ENCODE data around the gene HTRA1.

The HTRA1 gene

DNA sequence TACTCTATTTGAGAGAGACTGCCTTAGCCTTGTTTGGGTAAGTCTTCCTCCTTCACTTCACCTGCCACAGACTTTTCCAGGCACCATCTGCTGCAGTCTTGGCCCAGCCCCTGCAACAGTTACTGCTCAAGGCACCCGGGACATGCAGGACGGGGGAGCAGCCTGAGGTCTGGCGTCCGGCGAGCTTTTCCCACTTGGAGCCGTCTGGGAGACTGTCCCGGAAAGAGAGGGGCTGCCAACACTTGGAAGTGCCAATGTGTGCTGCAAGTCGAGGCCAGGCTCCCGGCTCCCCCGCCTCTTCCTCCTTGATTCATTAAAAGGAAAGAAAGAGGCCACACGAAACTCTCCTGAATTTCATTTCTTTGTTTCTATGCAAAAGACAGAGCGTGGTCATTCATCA, 13.7 kb downstream of the HTRA1 start:
- no peak for DNase-seq

DNA sequence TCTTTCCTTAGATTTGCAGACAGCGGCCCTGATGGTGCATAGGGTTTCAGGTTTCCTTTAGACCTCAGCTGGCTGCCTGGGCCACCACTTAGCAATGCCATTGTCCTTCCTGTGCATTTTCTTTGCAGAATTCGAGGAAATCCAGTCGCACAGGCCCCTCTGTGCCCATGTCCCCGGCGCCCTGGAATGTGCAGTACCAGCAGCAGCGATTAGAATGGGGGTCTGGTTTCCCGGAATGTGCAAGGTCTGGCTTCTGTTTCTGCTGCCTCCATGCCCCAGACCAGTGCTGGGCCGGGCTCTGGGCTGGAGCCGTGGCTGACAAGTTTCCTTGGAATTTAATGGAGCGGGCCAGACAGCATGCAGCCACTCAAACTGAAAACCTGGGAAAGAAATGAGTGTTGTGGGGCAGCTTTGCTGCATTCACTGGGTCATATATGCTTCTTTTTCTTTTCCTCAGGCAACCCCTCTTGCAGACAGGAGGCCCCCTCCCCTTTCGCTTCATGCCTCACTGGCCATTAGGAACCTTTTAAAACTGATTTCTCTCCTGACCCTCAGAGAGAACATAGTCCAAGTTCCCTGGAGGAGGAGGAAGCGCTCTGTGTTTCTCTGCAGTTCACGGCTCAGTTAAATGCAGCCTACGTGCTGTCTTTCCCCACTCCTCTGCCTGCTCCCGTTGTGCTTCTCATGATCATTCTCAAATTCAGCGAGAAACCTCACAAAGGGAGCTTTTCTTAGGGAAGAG, 14.4 kb downstream of the HTRA1 start:
- DNase-seq: no peak

GRCh38 chr10:122476333-122476695, 15.0 kb downstream of the HTRA1 start:
- DNase-seq: no peak

- DNase-seq: no peak
Measured at GRCh38 chr10:122477436-122477835, 16.1 kb downstream of the HTRA1 start.

- no peak for DNase-seq
Measured at GRCh38 chr10:122478971-122479370, 17.6 kb downstream of the HTRA1 start.

- no peak for DNase-seq
Measured at GRCh38 chr10:122480146-122480833, 18.9 kb downstream of the HTRA1 start.

DNA sequence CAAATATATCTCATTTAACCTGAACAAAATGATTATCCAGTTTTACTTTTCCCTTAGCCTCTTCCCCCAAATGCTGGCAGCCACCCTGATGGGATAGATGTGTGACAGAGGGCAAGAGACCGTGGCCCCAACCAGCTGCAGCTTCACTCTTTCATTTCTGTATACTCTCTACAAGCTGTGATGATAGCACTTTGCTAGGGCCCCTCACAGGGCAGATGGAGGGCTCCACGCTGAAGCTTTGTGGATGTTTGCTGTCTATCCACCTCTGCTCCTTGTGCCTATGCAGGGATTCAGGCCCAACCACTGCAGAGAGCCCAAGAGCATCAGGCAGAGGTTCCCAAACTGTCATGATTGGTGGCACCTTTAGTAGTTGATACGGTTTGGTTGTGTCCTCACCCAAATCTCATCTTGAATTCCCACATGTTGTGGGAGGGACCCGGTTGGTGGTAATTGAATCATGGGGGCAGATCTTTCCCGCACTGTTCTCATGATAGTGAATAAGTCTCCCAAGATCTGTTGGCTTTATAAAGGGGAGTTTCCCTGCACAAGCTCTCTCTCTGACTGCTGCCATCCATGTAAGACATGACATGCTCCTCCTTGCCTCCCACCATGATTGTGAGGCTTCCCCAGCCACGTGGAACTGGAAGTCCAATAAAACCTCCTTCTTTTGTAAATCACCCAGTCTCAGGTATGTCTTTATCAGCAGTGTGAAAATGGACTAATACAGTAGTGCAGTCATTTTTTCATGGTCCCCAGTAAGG, 20.1 kb downstream of the HTRA1 start:
- no peak for DNase-seq

DNA sequence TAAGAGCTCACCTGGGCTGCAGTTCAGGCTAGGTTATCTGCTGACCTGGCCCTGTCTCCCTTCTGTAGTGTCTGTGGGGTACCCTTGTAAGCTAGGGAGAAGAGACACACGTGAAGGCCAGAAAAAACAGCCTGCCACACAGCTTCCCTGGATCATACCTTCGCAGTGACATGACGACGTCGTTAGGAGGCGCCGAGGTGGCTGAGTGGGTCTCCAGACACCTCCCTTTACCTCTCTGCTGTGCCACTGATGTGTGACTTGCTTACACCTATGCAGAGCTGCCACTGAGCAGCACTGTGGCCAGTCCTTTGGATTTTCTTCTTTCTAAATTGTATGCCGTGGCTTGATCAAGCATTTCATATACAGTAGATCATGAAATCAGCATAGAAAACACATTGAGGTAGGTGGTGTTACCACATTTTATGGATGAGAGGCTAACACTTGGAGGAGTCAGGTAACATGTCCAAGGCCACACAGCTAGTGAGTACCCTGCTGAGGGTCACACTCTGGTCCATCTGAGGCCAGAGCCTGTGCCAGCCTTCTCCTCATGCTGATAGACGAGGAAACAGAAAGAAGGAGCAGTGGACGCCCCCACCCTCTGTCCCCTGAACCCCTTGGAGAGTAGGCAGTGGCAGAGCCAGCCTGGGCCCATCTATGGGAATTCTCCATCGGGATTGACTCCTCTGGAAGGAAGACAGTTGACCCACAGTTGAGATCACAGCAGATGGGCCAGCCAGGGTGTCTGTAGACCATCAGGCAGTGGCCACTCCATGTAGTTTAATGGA, 23.1 kb downstream of the HTRA1 start:
- no peak for DNase-seq

- no peak for DNase-seq
Measured at GRCh38 chr10:122485670-122486069, 24.3 kb downstream of the HTRA1 start.

DNA sequence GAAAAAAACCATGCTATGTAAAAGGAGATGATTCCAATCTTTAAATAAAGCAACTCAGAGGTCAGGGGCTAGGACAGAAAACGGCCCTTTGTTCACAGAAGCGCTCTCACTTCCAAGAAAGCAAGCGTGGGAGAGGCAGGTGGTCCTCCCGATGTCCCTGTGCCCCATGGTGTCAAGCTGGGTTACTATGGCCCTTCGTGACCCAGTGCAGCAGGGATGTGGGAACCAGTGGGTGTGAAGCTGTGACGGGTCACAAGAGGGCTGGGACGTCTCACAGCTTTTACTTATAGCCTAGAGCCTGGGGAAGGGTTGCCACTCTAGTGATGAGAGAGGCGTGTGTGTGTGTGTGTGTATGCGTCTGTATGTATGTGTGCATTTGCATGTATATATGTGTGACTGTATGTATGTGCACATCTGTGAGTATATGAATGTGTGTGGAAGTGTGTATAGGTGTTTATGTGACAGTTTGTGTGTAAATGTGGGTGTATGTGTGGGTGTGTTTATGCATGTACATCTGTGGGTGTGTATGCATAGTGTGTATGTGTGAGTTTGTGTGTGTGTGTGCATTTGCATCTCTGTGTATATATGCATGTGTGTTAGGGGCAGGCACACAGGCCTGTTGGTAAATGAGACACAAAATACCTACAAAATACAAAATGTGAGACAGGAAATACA, 25.2 kb downstream of the HTRA1 start:
- DNase-seq: no peak

DNA sequence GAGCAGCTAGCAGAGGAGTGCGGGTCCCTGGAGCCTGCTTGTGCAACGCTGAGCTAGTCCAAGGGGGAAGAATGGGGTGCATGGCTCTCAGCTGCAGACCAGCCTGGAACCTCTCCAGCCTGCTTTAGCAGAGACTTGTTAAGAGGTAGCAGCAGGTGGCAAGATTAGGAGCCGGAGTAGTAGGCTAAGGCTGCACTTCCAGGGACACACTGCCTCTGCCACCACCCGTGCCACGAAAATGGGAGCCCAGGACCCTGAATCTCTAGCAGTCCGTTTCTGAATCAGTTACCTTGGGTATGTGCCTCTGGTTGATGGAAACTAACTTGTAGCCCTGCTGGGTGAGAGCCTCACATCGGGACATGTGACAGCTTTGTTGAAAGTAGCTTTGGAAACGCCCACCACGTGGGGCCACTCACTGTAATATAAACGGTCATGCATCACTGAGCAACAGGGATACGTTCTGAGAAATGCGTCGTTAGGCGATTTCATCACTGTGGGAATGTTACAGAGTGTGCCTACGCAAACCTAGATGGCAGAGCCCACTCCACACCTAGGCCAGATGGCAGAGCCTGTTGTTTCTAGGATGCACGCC, 25.9 kb downstream of the HTRA1 start:
- DNase-seq: no peak

DNA sequence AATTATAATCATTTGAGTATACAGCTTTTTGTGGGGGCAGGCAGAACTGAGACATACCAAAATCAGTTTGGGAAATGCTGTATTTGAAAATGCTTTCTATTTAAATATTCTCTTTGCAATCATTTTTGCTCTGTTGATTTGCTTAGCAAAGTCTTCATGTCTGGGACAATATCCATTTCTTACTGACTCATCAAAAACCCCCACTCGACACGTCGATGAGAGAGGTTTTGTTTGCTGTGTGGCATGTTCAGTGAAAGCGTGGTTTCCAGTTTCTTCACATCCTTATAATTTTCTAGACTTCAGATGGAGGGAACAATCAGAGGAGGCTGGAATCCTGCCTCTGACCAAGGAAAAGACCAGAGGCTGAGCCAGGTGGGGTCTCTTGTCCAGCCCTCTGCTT, 28.9 kb downstream of the HTRA1 start:
- no peak for DNase-seq

DNA sequence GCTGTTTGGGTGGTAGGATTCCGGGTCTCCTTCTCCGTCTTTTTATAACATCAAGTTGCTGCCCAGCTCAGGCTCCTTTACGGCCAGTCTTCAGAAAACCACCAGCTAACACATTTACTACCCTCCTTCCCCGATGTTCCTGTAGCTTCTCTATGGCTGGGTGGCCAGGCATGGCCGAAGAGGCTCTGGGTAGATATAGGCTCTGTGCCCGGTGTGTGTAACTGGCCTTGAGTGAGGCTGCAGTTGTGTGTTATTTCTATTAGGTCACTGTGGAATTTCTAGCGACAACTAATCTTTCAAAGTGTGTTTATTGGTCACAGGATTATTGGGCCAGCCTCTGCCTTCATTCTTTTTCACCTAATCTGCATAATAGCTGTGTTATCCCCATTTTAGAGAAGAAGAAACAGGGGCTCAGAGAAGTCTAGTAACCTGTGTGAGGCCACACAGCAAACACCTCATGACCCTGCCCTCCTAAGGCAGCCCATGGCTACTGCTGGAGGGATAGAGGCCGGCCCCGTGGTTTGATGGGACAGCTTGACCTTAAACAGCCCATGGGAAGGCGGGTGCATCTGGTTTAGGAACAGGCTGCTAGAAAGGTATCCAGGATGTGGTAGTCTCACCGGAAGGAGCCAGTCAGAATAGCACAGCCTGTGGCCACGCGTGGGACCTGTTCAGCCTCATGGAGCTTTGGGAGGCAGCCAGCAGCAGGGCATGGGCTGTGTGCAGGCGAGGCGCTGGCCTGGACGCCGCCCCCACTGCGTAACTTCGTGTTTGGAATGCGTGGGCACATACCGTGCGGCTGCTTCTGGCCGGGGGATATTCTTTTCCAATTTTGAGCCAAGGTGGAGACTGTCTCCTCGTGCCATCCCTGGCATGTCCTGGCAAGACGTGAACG, 29.7 kb downstream of the HTRA1 start:
- peak in 2 of 5 donors; percentile 4 to 49 for DNase-seq

GRCh38 chr10:122492006-122492405, 30.7 kb downstream of the HTRA1 start:
- DNase-seq: no peak

DNA sequence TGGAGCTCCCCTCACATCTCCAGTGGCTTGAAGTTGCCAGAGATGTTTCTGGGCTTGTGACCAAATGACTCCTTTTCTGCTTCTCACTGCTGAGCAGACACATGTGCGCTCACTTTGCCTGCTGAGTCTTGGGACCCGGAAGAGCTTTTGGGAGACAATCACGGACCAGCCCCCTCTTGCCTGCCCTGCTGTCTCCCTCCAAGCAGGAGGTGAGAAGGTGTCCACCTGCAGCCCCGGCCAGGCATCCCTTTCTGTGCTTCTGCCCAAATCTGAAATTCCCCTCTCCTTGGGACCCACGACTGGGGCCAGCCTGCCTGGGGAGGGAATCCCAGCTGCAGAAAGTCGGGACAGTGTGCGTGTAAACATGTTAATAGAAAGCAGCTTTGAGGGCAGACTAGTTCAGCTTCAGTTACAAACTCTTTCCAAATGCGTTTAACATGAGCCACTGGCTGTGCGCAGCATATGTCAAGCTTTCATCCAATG, 31.7 kb downstream of the HTRA1 start:
- DNase-seq: no peak

DNA sequence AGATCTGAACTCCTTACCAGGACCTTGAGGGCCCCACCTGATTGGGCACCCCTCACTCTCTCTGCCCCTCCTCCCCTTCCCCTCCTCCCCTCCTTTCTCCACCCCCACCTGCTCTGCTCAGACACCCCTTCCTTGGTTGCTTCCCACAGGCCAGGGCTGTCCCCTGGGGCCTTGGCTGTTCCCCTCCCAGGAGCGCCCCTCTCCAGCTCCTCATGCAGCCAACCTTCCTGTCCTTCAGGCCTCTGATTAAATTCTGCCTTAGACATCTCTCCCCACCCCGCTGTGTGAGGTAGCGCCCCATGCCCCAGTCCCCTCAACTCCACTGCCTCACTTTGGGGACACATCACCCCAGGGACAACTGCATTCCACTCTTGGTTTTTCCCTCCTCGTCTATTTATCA, 32.4 kb downstream of the HTRA1 start:
- no peak for DNase-seq

DNA sequence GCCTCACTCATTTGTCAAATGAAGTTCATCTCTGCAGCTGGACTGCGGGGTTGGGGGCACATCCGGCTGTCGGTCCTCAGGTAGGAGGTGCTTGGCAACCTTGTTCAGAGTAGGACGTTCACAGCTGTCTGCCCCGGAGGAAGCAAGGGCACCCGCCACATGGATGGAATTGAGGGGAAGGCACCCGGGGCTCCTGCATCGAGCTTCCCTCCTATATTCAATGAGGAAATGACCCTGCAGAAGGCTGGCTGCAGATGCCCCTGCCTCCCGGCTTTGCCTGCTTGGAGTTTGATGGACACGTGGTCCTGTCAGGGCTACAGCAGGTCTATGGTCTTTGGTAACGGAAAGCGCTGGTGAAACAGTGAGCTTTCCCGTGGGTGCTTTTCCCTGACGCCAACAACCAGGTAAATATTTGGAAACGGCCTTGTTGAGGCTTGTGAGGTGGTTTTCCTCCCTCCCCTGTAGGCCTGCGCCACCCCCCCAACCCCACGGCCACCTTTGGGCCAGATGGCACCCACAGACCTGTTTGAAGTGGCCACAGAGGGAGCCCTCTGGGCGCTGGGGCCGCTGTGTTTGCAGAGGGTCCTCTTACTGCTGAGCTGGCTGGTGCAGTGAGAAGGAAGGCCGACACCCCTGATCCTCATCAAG, 32.9 kb downstream of the HTRA1 start:
- DNase-seq: no peak

DNA sequence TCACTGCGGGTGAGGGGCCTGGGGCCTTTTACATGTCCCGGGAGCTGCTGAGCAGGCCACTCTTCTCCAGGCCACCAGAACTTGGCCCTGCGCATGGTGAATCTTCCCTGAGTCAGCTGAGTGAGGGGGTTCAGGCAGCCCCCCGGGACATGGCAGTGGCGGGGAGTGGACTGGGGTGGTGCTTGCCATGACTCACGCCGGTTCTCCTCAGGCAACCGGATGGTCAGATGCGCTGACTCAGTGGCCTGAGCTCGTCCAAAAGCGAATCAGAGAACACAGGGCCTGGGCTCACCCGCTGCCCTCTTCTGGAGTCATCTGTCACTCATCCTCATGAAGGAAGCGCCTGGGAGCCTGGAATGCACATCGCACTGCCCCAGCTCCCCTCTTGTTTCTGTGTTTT, 33.5 kb downstream of the HTRA1 start:
- no peak for DNase-seq

DNA sequence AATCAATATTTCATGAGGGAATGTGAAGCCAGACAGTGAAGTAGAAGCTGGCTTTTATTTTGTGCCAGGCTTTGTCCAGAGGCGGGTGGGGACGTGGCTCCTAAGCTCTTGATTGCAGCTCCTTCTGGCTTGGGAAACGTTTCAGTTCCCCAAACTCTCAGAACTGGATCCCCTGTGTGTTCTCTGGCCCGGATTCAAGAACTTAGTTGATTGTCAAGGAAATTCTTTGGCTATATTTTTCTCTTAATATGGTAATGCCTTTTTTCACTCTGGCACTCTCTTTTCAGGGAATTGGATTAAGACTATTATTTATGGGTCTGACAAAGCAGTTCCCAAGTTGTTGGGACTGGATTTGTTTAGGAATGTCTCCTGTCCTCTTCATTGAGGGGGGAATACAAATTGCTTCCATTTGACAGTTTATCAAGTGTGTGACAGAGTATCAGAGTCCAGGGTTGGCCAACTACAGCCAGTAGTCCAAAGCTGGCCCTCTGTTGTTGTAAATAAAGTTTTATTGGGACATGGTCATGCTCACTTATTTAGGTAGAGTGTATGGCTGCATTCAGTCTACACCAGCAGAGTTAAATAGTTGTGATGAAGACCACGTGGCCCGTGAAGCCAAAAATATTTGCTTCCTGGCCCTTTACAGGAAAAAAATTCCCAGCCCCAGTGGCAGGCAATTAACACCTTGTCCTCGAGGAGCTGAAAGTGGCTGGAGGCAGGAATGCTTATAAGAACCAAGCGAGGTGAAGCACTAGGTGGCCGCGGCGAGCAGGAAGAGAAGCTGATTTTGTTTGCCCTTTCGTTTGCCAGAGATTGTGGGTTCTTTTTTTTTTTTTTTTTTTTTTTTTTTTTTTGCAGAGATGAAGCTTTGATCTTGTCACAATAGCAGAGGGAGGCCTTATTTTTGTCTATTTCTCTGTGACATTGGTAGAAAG, 34.3 kb downstream of the HTRA1 start:
- DNase-seq: peak in 1 of 5 donors; percentile 7
